Measurements from ENCODE around the gene RHOBTB3.
A peak's percentile ranks its signal among the peaks of the same experiment; 100 is the strongest.

The RHOBTB3 gene

GRCh38 chr5:95754545-95754944 is 23.4 kb downstream of the RHOBTB3 start:
- no peak for DNase-seq
- in situ Hi-C loops (cut with HindIII; ENCODE audit: low pct_ligation_motif_present, low pct_unique_long_range_greater_than_20kb, low sequenced_read_pairs), result no loop called here

- no peak for DNase-seq
- in situ Hi-C loops (cut with HindIII; ENCODE audit: low pct_ligation_motif_present, low pct_unique_long_range_greater_than_20kb, low sequenced_read_pairs), result no loop called here
These were observed 27.9 kb downstream of the RHOBTB3 start for GRCh38 chr5:95759005-95759404.

GRCh38 chr5:95759634-95760033 is 28.5 kb downstream of the RHOBTB3 start:
- peak; percentile 34 for DNase-seq

DNA sequence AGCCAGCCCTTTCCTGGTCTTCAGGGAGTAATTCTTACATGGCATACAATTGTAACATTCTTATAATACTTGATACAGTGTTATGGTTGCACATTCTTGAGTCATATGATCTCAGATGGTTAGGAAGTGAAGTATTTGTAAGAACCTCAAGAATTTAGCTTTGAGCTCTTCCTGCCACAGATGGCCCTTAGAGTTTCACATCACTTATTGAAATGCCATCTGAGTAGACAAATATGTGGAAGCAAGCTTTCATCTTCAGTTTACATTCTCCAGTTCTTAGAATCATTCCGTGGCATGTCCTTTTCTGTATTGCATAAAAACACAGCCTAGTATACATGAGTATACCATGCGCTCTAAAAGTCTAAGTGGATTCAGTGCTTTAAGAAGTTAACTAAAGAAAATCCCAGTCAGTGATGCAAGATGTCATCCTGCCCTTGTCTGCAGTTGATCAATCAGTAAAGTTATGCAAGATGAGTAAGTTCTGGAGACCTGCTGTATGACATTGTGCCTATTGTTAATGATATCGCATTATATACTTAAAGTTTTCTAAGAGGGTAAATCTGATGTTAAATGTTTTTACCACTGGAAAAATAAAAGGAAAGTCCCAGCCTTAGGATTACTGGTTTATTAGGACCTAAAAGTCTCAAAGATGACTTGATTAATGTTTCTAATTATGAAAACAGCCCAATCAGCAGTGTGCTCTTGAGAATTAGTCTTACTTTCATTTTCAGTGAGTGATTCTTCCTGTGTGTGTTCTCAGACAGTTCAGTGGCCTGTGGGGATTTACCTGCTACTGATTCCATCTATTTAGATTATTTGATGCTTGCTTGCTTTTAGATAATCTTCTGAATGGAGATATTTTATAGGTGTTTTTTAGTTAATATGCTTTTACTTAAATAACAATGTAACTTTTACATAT is 29.4 kb downstream of the RHOBTB3 start:
- peak; percentile 95 for DNase-seq
- in situ Hi-C loops (cut with HindIII; ENCODE audit: low pct_ligation_motif_present, low pct_unique_long_range_greater_than_20kb, low sequenced_read_pairs), result no loop called here

More at GRCh38 chr5:95759634-95760033, 28.5 kb downstream of the RHOBTB3 start:
- in situ Hi-C loops (cut with HindIII; ENCODE audit: low pct_ligation_motif_present, low pct_unique_long_range_greater_than_20kb, low sequenced_read_pairs), result no loop called here

DNA sequence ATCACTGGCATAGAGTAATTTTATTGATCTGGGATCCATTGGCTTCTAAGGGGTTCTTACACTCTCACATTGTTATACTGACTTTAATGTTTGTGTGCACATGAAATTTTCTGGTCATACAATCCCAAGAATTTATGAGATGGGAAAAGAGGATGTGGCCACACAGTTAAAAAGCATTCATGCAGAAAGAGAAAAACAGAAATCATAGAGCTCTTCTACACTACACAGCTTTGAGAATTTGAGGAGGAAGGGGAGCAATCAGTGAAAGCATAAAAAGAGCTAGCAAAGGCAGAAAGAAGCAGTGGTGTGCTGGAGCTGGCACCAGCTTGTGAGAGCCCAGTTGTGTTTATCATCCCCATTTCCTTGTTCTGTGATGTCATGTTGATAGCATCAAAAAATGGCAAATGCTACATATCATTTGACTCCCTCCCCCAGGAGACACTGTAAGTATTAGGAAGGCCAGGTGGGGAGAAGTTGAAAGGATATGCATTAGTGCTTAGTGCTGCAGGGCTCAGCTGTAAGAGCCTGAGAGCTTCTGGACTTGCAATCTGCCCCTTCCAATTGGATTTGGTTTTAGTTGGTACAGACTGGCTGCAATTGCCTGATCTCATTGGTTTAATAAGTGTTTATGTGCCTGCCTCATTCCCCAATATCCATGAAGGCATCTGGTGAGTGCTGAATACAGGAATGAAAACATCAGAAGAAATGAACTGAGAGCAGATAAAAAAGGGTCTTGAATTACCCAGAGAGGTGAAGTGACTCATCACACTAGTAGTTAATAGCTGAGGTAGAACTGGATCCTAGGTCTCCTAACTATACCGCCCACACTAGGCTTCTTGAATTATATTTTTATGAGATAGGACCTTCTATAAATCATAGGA is 30.9 kb downstream of the RHOBTB3 start:
- in situ Hi-C loops (cut with HindIII; ENCODE audit: low pct_ligation_motif_present, low pct_unique_long_range_greater_than_20kb, low sequenced_read_pairs), result no loop called here
- peak; percentile 79 for DNase-seq

GRCh38 chr5:95762652-95763041 is 31.5 kb downstream of the RHOBTB3 start:
- DNase-seq, result no peak
- in situ Hi-C loops (cut with HindIII; ENCODE audit: low pct_ligation_motif_present, low pct_unique_long_range_greater_than_20kb, low sequenced_read_pairs), result no loop called here

- no peak for DNase-seq
- in situ Hi-C loops (cut with HindIII; ENCODE audit: low pct_ligation_motif_present, low pct_unique_long_range_greater_than_20kb, low sequenced_read_pairs), result no loop called here
These were observed 32.8 kb downstream of the RHOBTB3 start for GRCh38 chr5:95763941-95764340.

- no peak for DNase-seq
- in situ Hi-C loops (cut with HindIII; ENCODE audit: low pct_ligation_motif_present, low pct_unique_long_range_greater_than_20kb, low sequenced_read_pairs), result no loop called here
These were observed 37.6 kb downstream of the RHOBTB3 start for GRCh38 chr5:95768731-95769130.

- in situ Hi-C loops (cut with HindIII; ENCODE audit: low pct_ligation_motif_present, low pct_unique_long_range_greater_than_20kb, low sequenced_read_pairs), result no loop called here
- no peak for DNase-seq
These were observed 39.9 kb downstream of the RHOBTB3 start for GRCh38 chr5:95770830-95771708.

DNA sequence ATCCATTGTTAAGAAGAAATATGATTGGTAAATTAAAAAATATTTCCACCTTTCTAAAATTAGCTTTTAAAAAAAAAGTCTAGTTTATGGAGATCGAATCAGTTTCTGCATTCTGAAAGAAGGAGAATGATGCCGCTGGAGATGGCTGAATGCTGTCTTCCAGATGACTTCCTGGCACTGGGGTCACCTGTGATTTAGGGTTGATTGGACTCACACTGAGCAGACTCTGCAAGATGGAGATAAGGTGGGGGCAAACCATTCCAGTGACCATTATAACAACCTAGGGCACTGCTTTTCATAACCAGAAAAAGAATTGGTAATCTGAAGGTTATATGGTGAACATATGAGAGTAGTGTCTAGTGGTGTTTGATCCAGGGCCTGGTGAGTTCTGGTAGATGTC is 40.8 kb downstream of the RHOBTB3 start:
- in situ Hi-C loops (cut with HindIII; ENCODE audit: low pct_ligation_motif_present, low pct_unique_long_range_greater_than_20kb, low sequenced_read_pairs), result no loop called here

DNA sequence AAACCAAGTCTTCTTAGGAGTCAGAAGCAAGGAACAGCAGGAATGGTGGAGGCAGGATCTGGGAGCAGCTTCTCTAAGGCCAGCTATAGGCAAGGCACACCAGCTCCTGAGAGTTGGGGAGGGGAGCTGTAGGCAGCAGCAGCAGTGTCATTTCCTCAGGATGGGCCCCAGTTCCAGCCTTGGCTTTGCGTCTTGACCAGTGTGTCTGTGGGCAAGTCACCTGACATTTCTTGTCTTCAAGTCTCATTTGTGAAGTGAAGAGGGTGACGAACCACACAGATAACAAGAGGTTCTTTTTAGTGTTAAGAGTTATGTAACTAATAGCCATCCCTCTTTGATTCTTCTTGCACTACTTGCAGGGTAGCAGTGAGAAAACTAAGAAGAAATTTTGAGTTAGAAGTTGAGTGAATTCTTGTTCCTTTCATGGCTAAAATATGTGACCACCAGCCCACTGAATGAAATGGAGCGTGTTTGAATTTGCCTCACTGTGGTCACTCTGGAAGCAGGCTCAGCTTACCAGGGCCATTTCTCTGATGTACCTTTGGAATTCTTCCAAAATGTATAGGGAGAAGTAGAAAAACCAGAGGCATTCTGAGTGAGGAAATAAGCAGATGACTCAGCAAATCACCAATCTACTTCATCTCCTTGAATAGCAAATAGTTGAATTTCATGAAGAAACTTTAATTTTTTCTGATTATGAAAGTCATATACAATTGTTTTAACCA is 42.4 kb downstream of the RHOBTB3 start:
- in situ Hi-C loops (cut with HindIII; ENCODE audit: low pct_ligation_motif_present, low pct_unique_long_range_greater_than_20kb, low sequenced_read_pairs), result no loop called here
- peak; percentile 26 for DNase-seq

More for the DNA sequence above, 40.8 kb downstream of the RHOBTB3 start:
- DNase-seq, result no peak

- no peak for DNase-seq
These were observed 46.3 kb downstream of the RHOBTB3 start for GRCh38 chr5:95777441-95777840.

DNA sequence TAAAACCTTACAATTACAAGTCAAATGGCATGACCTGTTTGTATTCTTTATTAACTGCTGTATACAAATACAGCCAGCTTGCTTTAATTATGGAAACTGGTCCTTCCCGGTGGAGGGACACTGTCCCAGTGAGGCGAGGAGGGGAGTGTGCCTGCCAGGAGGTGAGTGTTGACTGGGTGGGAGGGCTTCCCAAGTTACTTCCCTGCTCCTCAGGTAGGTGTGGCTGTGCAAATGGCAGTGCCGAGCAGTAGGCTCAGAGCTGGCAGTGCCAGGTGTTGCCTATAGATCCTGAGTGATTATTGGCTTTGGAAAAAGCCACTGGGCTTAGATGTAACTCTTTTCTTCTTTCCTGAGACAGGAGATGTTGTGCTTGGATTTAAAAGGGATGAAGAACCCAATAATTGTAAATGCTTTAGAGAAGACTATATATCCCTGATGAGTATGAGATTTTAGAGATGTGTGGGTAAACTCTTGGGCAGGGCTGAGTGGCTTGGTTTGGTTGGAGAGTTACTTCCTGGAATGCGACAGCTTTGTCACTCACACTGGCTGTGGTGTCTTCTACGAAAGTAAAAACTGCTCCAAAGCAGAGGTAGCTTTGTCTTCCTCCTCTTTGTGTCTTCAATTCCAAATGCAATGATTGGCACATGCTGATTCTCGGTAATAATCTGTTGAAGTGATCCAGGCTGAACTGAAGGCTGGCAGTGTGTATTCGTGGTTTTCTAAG is 47.7 kb downstream of the RHOBTB3 start:
- no peak for DNase-seq
- in situ Hi-C loops (cut with HindIII; ENCODE audit: low pct_ligation_motif_present, low pct_unique_long_range_greater_than_20kb, low sequenced_read_pairs), result no loop called here

More at GRCh38 chr5:95777441-95777840, 46.3 kb downstream of the RHOBTB3 start:
- in situ Hi-C loops (cut with HindIII; ENCODE audit: low pct_ligation_motif_present, low pct_unique_long_range_greater_than_20kb, low sequenced_read_pairs), result no loop called here

GRCh38 chr5:95779611-95780010 is 48.5 kb downstream of the RHOBTB3 start:
- in situ Hi-C loops (cut with HindIII; ENCODE audit: low pct_ligation_motif_present, low pct_unique_long_range_greater_than_20kb, low sequenced_read_pairs), result no loop called here
- DNase-seq, result no peak

DNA sequence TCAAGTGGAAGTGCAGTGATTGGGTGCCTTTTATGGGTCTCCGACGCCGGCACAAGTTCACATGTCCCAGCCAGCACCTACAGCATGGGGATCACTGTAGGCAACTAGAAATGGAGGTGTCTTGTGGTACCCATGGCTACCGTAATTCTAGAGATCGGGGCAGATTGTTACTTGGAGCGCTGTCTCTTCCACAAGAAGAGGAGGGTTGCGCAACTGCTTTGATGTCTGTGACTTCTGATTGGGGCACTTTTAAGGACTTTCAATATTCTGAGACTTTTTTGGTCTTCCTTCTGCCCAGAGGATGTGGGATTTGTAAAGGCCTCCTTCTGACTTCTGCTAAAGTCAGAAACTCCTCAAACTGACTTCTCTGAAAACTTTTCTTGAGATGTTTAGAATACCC is 49.5 kb downstream of the RHOBTB3 start:
- in situ Hi-C loops (cut with HindIII; ENCODE audit: low pct_ligation_motif_present, low pct_unique_long_range_greater_than_20kb, low sequenced_read_pairs), result no loop called here

GRCh38 chr5:95781101-95781583 is 50.0 kb downstream of the RHOBTB3 start:
- in situ Hi-C loops (cut with HindIII; ENCODE audit: low pct_ligation_motif_present, low pct_unique_long_range_greater_than_20kb, low sequenced_read_pairs), result no loop called here
- peak; percentile 72 for DNase-seq

More for the DNA sequence above, 49.5 kb downstream of the RHOBTB3 start:
- DNase-seq, result no peak

- DNase-seq, result no peak
- in situ Hi-C loops (cut with HindIII; ENCODE audit: low pct_ligation_motif_present, low pct_unique_long_range_greater_than_20kb, low sequenced_read_pairs), result no loop called here
These were observed 51.0 kb downstream of the RHOBTB3 start for GRCh38 chr5:95782181-95782580.
